ENCODE results near the gene PATZ1.

- TF ChIP-seq CTCF (conservative IDR thresholded peaks at IDR 0.05; ENCODE audit: low read depth, low read length) (no peak), EZH2phosphoT487 (IDR thresholded peaks at IDR 0.05; ENCODE audit: borderline replicate concordance, low read length) (no peak), EZH2 (IDR thresholded peaks at IDR 0.05; ENCODE audit: low read length, unreplicated experiment) (no peak)
Observed at GRCh38 chr22:31340765-31341247, 5.3 kb downstream of the PATZ1 start.

Data from PC-3 (cell line).